DMS 273 (cell line): ENCODE results near the gene IDH3G.
A peak's percentile ranks its signal among the peaks of the same experiment; 100 is the strongest.

Experiments
- DNase-seq: peaks from one replicate; lab custom pipeline; 2025; ENCODE audit not compliant: unreplicated experiment; lab: John Stamatoyannopoulos, UW

IDH3G gene

GRCh38 chrX:153816831-153817690 is 22.9 kb upstream of the IDH3G start:
- no peak for DNase-seq

- DNase-seq: no peak
These were observed 20.6 kb upstream of the IDH3G start for GRCh38 chrX:153814591-153815315.

- no peak for DNase-seq
These were observed 19.0 kb upstream of the IDH3G start for GRCh38 chrX:153813161-153813560.

GRCh38 chrX:153812220-153812619 is 18.0 kb upstream of the IDH3G start:
- no peak for DNase-seq

GRCh38 chrX:153807976-153808375 is 13.8 kb upstream of the IDH3G start:
- DNase-seq: no peak

- DNase-seq: no peak
These were observed 12.9 kb upstream of the IDH3G start for GRCh38 chrX:153806999-153807575.

- DNase-seq: no peak
These were observed 11.3 kb upstream of the IDH3G start for GRCh38 chrX:153805436-153805835.

GRCh38 chrX:153804621-153805020 is 10.4 kb upstream of the IDH3G start:
- no peak for DNase-seq

GRCh38 chrX:153804100-153804595 is 10.0 kb upstream of the IDH3G start:
- DNase-seq: no peak

GRCh38 chrX:153803211-153804099 is 9.3 kb upstream of the IDH3G start:
- no peak for DNase-seq

GRCh38 chrX:153802513-153803045 is 8.4 kb upstream of the IDH3G start:
- DNase-seq: no peak

GRCh38 chrX:153801669-153802068 is 7.5 kb upstream of the IDH3G start:
- DNase-seq: no peak

GRCh38 chrX:153800746-153801145 is 6.6 kb upstream of the IDH3G start:
- peak; percentile 86 for DNase-seq

GRCh38 chrX:153800177-153800722 is 6.1 kb upstream of the IDH3G start:
- DNase-seq: peak; percentile 70

- DNase-seq: peak; percentile 46
These were observed 5.2 kb upstream of the IDH3G start for GRCh38 chrX:153799326-153799725.

- no peak for DNase-seq
These were observed 3.3 kb upstream of the IDH3G start for GRCh38 chrX:153797415-153798015.

GRCh38 chrX:153794897-153795816 is 982 bp upstream of the IDH3G start:
- DNase-seq: peak; percentile 63

GRCh38 chrX:153793291-153793690 is 884 bp downstream of the IDH3G start:
- no peak for DNase-seq

GRCh38 chrX:153792368-153792767 is 1.8 kb downstream of the IDH3G start:
- DNase-seq: peak; percentile 93
